Measurements from ENCODE around the gene MRPL12.

Gene MRPL12

DNA sequence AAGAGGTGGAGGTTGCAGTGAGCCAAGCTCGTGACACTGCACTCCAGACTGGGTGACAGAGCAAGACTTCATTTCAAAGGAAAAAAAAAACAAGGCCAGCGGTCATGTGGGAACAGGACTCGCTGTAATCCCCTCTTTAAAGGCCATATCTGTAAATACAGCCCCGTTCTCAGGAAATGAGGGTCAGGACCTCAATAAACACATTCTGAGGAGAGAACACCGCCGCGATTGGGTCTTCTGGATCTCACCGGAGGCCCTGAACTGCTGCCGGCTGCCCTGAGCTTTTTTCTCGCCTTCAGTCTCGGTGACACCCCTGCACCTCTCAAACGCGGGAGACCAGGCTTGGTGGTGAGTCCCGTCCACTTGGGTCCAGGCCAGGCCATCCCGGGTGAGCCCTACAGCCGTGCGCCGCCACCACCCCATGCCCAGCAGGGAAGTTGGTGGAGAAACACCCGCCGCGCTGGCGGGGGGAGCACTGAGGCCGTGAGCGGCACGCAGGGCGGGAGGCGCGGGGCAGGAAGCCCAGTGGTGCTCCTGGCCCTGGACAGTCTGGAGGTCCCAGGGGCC, 37.3 kb downstream of the MRPL12 start:
- no peak for DNase-seq (ENCODE audit: low read depth in 2 of 2)

DNA sequence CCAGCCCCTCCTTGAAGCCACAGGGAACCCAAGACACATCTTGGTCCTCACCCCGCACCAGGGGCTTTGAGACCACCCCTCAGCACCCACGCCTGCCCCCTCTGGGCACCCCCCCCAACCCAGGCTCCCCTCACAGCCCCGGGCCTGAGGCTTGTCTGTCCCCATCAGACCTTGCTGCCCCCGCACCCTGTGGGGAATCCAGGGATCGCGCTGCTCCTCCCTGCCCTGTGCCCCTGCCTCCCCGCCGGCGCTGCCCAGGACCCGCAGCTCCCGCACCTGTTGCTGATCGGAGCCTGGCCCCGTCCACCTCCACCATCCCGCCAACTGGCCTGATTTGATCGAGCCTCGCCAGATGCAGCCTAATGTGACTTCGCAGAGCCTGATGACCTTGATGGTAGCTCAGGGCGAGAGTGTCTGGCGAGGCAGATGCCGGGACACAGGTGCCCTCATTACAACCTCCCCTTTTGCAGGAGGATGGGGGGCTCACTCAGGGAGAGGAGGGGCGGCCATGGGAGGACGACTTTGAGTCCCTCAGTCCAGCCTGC, 38.0 kb downstream of the MRPL12 start:
- DNase-seq (ENCODE audit: low read depth in 2 of 2): no peak

- no peak for DNase-seq (ENCODE audit: low read depth in 2 of 2)
These were observed 38.7 kb downstream of the MRPL12 start for GRCh38 chr17:81741594-81742452.
